Measurements from ENCODE around the gene CLTB. TPM values are rescaled to one million over a fixed set of nuclear protein-coding genes. Genes with fewer than 3 reads are reported as not detected.
A peak's percentile ranks its signal among the peaks of the same experiment; 100 is the strongest.

Gene CLTB
- total RNA-seq, 1 donor: 76.5 TPM

- no peak for DNase-seq (ENCODE audit: low read depth)
- TF ChIP-seq CTCF (IDR thresholded peaks at IDR 0.05; ENCODE audit: insufficient read depth, low read length): no peak
- H3K4me3 ChIP-seq (ENCODE audit: low read depth, low read length): no peak overlapping the region
These were observed 10.5 kb upstream of the CLTB start for GRCh38 chr5:176426876-176427275.

- no peak for TF ChIP-seq CTCF (IDR thresholded peaks at IDR 0.05; ENCODE audit: insufficient read depth, low read length)
These were observed 9.5 kb upstream of the CLTB start for GRCh38 chr5:176425791-176426190.

DNA sequence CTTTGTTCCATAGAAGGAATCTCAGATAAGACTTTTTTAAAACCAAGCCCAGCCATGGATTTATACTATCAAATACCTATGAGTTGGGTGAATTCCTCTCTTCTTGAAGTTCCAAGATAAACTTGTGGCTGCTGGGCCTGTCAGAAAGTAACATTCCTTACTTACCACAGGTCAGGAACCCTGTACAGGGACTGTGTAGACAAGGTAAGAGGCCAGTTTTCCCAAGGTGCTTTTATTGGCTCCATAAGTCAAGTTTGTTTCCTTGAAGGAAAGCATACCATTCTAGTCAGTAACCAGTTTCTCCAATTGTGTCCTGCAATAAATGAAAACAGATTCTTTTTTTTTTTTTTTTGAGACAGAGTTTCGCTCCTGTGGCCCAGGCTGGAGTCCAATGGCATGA, 8.8 kb upstream of the CLTB start:
- TF ChIP-seq CTCF (IDR thresholded peaks at IDR 0.05; ENCODE audit: insufficient read depth, low read length): no peak
- peak; percentile 96 for DNase-seq (ENCODE audit: low read depth)
- H3K4me3 ChIP-seq (ENCODE audit: low read depth, low read length): no peak overlapping the region

More at GRCh38 chr5:176425791-176426190, 9.5 kb upstream of the CLTB start:
- DNase-seq (ENCODE audit: low read depth): no peak
- no peak overlapping the region for H3K4me3 ChIP-seq (ENCODE audit: low read depth, low read length)

DNA sequence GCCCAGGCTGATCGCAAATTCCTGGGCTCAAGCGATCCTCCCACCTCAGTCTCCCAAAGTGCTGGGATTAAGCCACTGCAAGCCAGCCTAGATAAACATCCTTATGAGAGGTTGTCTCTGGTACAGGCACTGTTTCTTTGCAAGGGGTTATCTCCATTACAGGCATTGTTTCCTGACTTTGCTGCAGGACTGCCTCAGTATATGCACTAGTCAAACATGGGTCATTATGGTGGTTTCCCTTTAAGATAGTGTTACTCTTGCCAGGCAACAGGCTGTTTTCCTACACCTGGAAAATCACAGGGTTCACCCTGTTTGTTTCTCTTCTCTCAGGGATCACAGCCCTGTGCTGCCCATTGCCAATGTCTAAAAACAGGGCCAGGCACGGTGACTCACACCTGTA, 7.8 kb upstream of the CLTB start:
- H3K4me3 ChIP-seq (ENCODE audit: low read depth, low read length): no peak overlapping the region
- no peak for TF ChIP-seq CTCF (IDR thresholded peaks at IDR 0.05; ENCODE audit: insufficient read depth, low read length)

GRCh38 chr5:176420972-176421544, 4.7 kb upstream of the CLTB start:
- H3K4me3 ChIP-seq (ENCODE audit: low read depth, low read length): no peak overlapping the region
- DNase-seq (ENCODE audit: low read depth): no peak
- no peak for TF ChIP-seq CTCF (IDR thresholded peaks at IDR 0.05; ENCODE audit: insufficient read depth, low read length)

More for the DNA sequence above, 7.8 kb upstream of the CLTB start:
- peak; percentile 70 for DNase-seq (ENCODE audit: low read depth)

DNA sequence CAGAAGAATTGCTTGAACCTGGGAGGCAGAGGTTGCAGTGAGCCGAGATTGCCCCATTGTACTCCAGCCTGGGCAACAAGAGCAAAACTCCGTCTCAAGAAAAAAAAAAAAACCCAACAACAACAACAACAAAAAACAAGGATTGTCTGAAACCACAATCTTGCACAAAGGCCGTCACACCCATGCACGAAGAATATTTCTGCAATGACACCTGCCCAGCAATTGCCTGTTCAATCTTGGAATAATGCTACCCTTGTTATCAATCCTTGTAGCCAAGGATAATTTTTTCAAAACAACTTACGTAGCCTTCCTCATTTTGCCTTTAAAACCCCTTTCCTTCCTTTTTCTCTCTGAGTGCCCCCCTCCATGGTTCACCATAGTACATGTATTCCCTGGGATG, 3.7 kb upstream of the CLTB start:
- TF ChIP-seq CTCF (IDR thresholded peaks at IDR 0.05; ENCODE audit: insufficient read depth, low read length): no peak
- no peak for DNase-seq (ENCODE audit: low read depth)
- H3K4me3 ChIP-seq (ENCODE audit: low read depth, low read length): no peak overlapping the region

GRCh38 chr5:176418251-176418650, 1.9 kb upstream of the CLTB start:
- no peak for DNase-seq (ENCODE audit: low read depth)
- TF ChIP-seq CTCF (IDR thresholded peaks at IDR 0.05; ENCODE audit: insufficient read depth, low read length): no peak
- H3K4me3 ChIP-seq (ENCODE audit: low read depth, low read length): no peak overlapping the region

Data from fibroblast of the aortic adventitia (primary cell).